Right atrium auricular region (tissue), 2 donors: ENCODE data around the gene CALR. TPM values are rescaled to one million over a fixed set of nuclear protein-coding genes. Genes with fewer than 3 reads are reported as not detected.
"Not testable (repeated sequence)": the region's sequence is repeated elsewhere in the genome, so short reads cannot be mapped to it uniquely, and the experiment has no call there.

Experiments used
- DNase-seq: peaks from one replicate; pipeline ENCODE4 v3.0.0-alpha.2; 2019; ENCODE audit warnings: low spot score
- H3K27ac ChIP-seq, 2 donors: fragments of 200-600 bp; sonication (generic); 1 replicate in 1 of 2; 2 replicates in 1 of 2; pipeline ENCODE4 v1.5.1; 2016 to 2019
- H3K27me3 ChIP-seq, 2 donors: fragments of 200-600 bp; sonication (generic); one replicate each; pipeline versions ENCODE4 v1.5.1 to v1.6.0; 2017 to 2019
- H3K36me3 ChIP-seq: fragments of 200-600 bp; sonication (generic); one replicate; pipeline ENCODE4 v1.5.1; 2016
- H3K4me1 ChIP-seq, 2 donors: fragments of 200-600 bp; sonication (generic); one replicate each; pipeline versions ENCODE4 v1.5.1 to v1.6.0; 2017 to 2019
- H3K4me3 ChIP-seq, 2 donors: fragments of 200-600 bp; sonication (generic); 1 replicate in 1 of 2; 2 replicates in 1 of 2; pipeline ENCODE4 v1.5.1; 2017 to 2019; ENCODE audit warnings: mild to moderate bottlenecking in 1 of 2, moderate library complexity in 1 of 2
- H3K9me3 ChIP-seq, 2 donors: fragments of 200-600 bp; sonication (generic); one replicate each; pipeline ENCODE4 v1.5.1; 2019
- total RNA-seq, 2 donors: library from RNA; depleted of rRNA; stranded (reverse); fragments of >200 nt; gene quantifications; one replicate each; pipeline ENCODE4 v1.1.0, GENCODE V29; 2016
- TF ChIP-seq, protein P1 (sequence below), 2 donors: fragments of 200-600 bp; sonication (generic); IDR thresholded peaks; one replicate each; pipeline ENCODE4 v1.5.1; 2019; ENCODE audit warnings: antibody characterized with exemption in 2 of 2

CALR gene
- total RNA-seq, 2 donors from 2014 or later = 285 to 289 TPM

DNA sequence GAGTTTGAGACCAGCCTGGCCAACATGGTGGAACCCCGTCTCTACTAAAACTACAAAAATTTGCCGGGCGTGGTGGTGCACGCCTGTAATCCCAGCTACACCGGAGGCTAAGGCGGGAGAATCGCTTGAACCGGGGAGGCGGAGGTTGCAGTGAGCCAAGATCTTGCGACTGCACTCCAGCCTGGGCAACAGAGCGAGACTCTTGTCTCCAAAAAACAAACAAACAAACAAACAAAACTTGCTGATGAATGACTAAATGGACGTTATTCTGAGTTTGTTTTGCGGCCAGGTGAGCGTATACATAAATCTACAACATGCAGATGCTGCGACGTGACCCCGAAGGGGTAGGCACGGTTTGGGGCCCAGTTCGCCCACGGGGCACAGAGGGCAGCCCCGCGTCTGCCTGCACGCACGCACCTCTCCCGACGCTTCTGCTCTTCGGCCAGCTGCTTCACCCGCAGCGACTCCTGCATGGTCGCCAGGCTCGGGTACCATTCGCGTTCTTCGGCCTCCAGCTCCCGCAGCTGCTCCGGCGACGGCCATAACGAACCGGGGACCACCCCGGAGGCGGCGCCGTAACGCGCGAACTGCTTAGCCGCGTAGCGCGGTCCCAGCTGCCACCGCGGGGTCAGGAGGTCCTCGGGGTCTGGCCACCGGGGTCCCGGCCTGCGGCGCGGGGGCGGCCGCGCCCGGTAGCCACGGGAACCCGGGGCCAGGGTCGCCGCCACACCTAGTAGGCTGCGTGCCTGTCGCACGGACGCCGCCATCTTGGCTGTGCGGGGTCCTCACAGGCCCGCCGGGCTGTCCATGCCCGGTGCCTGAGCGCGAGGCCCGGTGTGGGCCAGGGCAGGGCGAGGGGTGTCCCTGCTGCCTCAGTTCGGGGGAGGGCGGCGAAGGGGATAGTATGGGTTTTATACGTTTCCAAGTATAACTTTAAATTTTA is 18.3 kb downstream of the CALR start, which contains the start of gene GADD45GIP1:
GADD45GIP1 (minus strand) TSS at position 778 of the 943 bp plus-strand sequence; CDS start at position 767, 11 bp downstream.
- Histone ChIP-seq H3K4me1 (peaks cover 0 to 43% of the 10 kb centered on the region in 2 donors), H3K27me3 (no peaks in the 10 kb centered on the region), H3K27ac (peak within 1 kb of the TSS; percentile 87 to 93), H3K36me3 (peaks cover 32% of the 10 kb centered on the region), H3K4me3 (peak within 1 kb of the TSS; percentile 78 to 90), H3K9me3 (no peaks in the 10 kb centered on the region)
- TF ChIP-seq, protein P1, sequence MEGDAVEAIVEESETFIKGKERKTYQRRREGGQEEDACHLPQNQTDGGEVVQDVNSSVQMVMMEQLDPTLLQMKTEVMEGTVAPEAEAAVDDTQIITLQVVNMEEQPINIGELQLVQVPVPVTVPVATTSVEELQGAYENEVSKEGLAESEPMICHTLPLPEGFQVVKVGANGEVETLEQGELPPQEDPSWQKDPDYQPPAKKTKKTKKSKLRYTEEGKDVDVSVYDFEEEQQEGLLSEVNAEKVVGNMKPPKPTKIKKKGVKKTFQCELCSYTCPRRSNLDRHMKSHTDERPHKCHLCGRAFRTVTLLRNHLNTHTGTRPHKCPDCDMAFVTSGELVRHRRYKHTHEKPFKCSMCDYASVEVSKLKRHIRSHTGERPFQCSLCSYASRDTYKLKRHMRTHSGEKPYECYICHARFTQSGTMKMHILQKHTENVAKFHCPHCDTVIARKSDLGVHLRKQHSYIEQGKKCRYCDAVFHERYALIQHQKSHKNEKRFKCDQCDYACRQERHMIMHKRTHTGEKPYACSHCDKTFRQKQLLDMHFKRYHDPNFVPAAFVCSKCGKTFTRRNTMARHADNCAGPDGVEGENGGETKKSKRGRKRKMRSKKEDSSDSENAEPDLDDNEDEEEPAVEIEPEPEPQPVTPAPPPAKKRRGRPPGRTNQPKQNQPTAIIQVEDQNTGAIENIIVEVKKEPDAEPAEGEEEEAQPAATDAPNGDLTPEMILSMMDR (IDR thresholded peaks at IDR 0.05) = no peak
- DNase-seq = no peak

DNA sequence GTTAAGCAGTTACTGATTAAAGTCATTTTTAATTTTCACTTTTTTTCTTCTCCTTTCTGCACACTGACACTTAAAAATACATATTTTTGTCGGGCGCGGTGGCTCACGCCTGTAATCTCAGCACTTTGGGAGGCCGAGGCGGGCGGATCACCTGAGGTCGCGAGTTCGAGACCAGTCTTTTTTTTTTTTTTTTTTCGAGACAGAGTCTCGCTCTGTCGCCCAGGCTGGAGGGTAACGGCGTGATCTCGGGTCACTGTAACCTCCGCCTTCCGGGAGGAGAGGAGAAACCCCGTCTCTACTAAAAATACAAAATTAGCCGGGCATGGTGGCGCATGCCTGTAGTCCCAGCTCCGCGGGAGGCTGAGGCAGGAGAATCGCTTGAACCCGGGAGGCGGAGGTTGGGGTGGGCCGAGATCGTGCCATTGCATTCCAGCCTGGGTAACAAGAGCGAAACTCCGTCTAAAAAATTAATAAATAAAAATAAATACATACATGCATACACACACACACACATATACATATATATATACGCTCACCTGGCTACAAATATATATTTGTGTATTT is 19.1 kb downstream of the CALR start:
- DNase-seq, H3K9me3 ChIP-seq, H3K27me3 ChIP-seq: not testable (repeated sequence)
- Histone ChIP-seq H3K27ac (peak overlapping the region; percentile 87 to 93), H3K36me3 (peaks cover 25% of the 10 kb centered on the region), H3K4me1 (peaks cover 0 to 40% of the 10 kb centered on the region in 2 donors), H3K4me3 (peak overlapping the region; percentile 78 to 90)

DNA sequence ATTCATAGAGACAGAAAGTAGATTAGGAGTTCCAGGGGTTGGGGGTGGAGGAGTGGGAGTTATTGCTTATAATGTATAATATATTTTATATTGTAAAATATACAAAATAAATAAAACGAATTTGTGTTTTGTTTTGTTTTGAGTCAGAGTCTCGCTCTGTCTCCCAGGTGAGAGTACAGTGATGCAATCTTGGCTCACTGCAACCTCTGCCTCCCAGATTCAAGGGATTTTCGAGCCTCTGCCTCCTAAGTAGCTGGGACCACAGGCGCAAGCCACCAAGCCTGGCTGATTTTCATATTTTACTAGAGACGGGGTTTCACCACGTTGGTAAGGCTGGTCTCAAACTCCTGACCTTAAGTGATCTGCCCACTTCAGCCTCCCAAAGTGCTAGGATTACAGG is 21.1 kb downstream of the CALR start:
- Histone ChIP-seq H3K4me1 (peaks cover 0 to 20% of the 10 kb centered on the region in 2 donors), H3K27me3 (no peaks in the 10 kb centered on the region), H3K9me3 (no peaks in the 10 kb centered on the region), H3K27ac (no peak overlapping the region), H3K36me3 (peaks cover 5% of the 10 kb centered on the region), H3K4me3 (no peak overlapping the region)
- TF ChIP-seq, protein P1 (IDR thresholded peaks at IDR 0.05) = no peak
- no peak for DNase-seq

DNA sequence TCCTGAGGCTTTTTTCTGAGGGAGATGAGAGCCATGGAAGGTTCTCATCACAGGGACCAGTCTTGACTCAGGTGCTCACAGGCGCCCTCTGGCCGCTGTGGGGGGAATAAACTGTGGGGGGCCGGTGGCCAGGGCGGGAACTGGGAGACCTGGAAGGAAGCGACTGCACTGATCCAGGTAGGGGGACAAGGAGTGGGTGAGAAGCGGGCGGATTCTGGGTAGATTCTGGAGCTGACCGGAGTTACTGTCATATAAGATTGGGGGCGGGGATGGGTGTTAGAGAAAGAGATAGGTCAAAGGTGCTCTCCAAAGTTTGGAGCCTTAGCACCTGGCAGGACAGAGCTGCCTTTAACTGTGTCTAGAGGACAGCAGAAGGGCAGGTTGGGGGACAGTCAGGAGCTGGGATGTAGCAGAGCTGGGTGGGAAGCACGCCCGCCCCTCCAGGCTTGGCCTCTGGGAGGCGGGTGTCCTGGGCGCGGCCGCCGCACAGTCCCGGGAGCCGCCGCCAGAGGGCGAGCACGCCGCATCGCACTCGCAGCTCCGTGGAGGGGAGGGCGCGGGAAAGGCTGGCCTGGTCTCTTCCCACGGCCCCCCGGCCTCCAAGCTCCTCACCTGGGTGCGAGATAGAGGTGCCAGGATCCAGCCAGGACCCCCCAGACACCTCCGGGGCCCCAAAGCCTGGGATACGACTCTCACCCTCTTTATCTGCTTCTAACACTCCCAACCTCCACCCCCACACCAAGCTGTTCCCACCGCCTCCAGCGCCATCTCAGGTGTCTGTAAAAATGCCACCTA is 26.8 kb downstream of the CALR start:
- no peaks in the 10 kb centered on the region for H3K36me3 ChIP-seq
- peak overlapping the region; percentile 32 to 71 for H3K27ac ChIP-seq
- peaks cover 0 to 10% of the 10 kb centered on the region in 2 donors for H3K4me1 ChIP-seq
- no peaks in the 10 kb centered on the region for H3K9me3 ChIP-seq
- H3K4me3 ChIP-seq = peak overlapping the region; percentile 40 to 60
- no peaks in the 10 kb centered on the region for H3K27me3 ChIP-seq
- TF ChIP-seq, protein P1 (IDR thresholded peaks at IDR 0.05) = peak; percentile 78 to 95
- DNase-seq = peak; percentile 77

DNA sequence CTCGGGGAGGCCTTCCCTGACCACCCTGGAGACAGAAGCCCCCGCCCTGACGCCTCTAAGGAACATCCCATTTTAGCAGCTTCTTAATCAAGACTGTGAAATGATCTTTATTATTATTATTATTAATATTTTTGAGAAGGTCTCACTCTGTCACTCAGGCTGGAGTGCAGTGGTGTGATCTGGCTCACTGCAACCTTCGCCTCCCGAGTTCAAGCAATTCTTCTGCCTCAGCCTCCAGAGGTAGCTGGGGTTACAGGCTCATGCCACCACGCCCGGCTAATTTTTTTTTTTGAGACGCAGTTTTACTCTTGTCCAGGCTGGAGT is 27.4 kb downstream of the CALR start:
- no peaks in the 10 kb centered on the region for H3K27me3 ChIP-seq
- peak overlapping the region in 1 of 2 donors; percentile 60 for H3K4me3 ChIP-seq
- no peaks in the 10 kb centered on the region for H3K36me3 ChIP-seq
- H3K27ac ChIP-seq = peak overlapping the region; percentile 32 to 71
- TF ChIP-seq, protein P1 (IDR thresholded peaks at IDR 0.05) = no peak
- no peaks in the 10 kb centered on the region for H3K9me3 ChIP-seq
- DNase-seq = no peak
- H3K4me1 ChIP-seq = peaks cover 0 to 10% of the 10 kb centered on the region in 2 donors
